ENCODE results near the gene MOB1B.

DNA sequence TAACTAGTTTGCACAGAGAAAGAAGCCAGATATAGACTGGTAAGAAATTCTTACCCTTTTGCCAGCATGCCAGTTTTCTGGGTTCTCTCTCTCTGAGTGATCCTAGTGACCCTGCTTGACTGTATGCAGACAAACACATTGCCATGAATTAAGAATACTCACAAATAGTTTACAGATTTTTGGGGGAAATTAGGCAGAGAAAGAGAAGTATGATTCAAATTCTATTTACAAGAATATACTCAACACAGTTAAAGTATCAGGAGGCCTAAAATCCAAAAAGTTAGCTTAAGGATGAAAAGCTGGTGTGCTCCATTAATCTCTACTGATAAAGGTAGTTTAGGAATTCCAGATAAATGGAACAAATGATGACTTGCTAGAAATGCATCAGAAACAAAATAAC is 18.4 kb downstream of the MOB1B start:
- TF ChIP-seq, protein P1, sequence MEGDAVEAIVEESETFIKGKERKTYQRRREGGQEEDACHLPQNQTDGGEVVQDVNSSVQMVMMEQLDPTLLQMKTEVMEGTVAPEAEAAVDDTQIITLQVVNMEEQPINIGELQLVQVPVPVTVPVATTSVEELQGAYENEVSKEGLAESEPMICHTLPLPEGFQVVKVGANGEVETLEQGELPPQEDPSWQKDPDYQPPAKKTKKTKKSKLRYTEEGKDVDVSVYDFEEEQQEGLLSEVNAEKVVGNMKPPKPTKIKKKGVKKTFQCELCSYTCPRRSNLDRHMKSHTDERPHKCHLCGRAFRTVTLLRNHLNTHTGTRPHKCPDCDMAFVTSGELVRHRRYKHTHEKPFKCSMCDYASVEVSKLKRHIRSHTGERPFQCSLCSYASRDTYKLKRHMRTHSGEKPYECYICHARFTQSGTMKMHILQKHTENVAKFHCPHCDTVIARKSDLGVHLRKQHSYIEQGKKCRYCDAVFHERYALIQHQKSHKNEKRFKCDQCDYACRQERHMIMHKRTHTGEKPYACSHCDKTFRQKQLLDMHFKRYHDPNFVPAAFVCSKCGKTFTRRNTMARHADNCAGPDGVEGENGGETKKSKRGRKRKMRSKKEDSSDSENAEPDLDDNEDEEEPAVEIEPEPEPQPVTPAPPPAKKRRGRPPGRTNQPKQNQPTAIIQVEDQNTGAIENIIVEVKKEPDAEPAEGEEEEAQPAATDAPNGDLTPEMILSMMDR (IDR thresholded peaks at IDR 0.05): no peak
- TF ChIP-seq POLR2A (IDR thresholded peaks at IDR 0.05): no peak
